Measurements from ENCODE around the gene NUP50. TPM values are rescaled to one million over a fixed set of nuclear protein-coding genes. Genes with fewer than 3 reads are reported as not detected.

NUP50 gene
- polyA plus RNA-seq, 1 donor (not counting 4 experiments of a cell fraction or from before 2014, with no cell fraction given): 28.1 TPM

DNA sequence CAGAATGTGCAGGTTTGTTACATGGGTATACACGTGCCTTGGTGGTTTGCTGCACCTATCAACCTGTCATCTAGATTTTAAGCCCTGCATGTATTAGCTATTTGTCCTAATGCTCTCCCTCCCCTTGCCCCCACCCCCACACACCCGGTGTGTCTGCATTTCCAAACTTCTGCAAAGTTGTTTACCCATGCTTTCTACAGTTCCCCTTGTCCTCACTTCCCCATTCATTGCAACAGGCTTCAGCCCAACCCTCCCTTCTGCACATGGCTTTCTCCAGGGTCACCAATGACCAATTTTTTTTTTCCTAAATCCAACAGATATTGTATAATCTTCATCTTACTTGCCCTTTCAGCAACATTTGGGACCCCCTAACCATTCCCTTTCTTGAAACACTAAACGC is 32.0 kb upstream of the NUP50 start:
- Histone ChIP-seq H3K9me3 (ENCODE audit: control insufficient read depth, low read depth, low read length) (no peaks in the 10 kb centered on the region), H4K20me1 (ENCODE audit: control insufficient read depth, extremely low read depth, insufficient read depth, low read length) (no peaks in the 10 kb centered on the region), H3K4me1 (ENCODE audit: control insufficient read depth, extremely low read depth, insufficient read depth, low read length) (peaks cover 8% of the 10 kb centered on the region), H3K27me3 (ENCODE audit: control insufficient read depth, extremely low read depth, insufficient read depth, low read length) (no peaks in the 10 kb centered on the region), H3K9ac (ENCODE audit: control insufficient read depth, extremely low read depth, insufficient read depth, low read length) (no peak overlapping the region), H3K79me2 (ENCODE audit: control insufficient read depth, insufficient read depth, low read length) (no peaks in the 10 kb centered on the region), H3K36me3 (ENCODE audit: control insufficient read depth in 2 of 2, extremely low read depth in 1 of 2, insufficient read depth in 2 of 2, low read length in 2 of 2) (peaks cover 16% of the 10 kb centered on the region in 2 experiments), H3K27ac (ENCODE audit: control insufficient read depth, insufficient read depth, low read length) (no peak overlapping the region), H3K4me2 (ENCODE audit: control insufficient read depth, extremely low read depth, insufficient read depth, low read depth, low read length) (no peak overlapping the region), H3K9me1 (ENCODE audit: control insufficient read depth, extremely low read depth, insufficient read depth, low read length) (no peaks in the 10 kb centered on the region), H3K4me3 (ENCODE audit: control insufficient read depth in 2 of 3, extremely low read depth in 1 of 3, insufficient read depth in 2 of 3, low read depth in 1 of 3, low read length in 3 of 3) (no peak overlapping the region), H2AFZ (ENCODE audit: control insufficient read depth, low read length) (no peak overlapping the region)
- no peak for TF ChIP-seq EZH2 (IDR thresholded peaks at IDR 0.05; ENCODE audit: low read length)
- TF ChIP-seq, protein P1, sequence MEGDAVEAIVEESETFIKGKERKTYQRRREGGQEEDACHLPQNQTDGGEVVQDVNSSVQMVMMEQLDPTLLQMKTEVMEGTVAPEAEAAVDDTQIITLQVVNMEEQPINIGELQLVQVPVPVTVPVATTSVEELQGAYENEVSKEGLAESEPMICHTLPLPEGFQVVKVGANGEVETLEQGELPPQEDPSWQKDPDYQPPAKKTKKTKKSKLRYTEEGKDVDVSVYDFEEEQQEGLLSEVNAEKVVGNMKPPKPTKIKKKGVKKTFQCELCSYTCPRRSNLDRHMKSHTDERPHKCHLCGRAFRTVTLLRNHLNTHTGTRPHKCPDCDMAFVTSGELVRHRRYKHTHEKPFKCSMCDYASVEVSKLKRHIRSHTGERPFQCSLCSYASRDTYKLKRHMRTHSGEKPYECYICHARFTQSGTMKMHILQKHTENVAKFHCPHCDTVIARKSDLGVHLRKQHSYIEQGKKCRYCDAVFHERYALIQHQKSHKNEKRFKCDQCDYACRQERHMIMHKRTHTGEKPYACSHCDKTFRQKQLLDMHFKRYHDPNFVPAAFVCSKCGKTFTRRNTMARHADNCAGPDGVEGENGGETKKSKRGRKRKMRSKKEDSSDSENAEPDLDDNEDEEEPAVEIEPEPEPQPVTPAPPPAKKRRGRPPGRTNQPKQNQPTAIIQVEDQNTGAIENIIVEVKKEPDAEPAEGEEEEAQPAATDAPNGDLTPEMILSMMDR (optimal IDR thresholded peaks at IDR 0.05 in 1 of 3, IDR thresholded peaks at IDR 0.05 in 1 of 3, conservative IDR thresholded peaks at IDR 0.05 in 1 of 3; ENCODE audit: extremely low read depth in 1 of 3, insufficient read depth in 2 of 3, low read length in 3 of 3): no peak
- FAIRE-seq: no peak
- dilution Hi-C loops (cut with MboI; ENCODE audit: extremely low pct_ligation_motif_present, low sequenced_read_pairs): no loop called here
- DNase-seq (ENCODE audit: low read depth, low spot score): no peak

DNA sequence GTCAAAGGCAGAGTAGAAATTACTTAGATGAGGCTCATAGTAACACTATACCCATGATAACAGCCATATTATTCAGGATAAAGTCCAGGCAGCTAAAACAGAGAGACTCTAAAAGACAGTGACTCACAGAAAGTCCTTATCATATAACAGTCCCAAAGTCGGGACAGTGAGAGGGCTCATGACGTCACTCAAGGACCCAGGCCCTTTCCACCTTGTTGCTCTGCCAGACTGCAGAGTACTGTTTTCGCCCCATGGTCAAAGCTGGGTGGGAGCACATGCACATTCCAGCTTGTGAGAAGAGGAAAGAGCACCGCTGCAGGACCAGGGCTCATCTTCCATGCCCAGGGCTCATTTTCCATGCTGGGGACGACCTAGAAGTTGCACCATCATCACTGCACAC is 29.4 kb upstream of the NUP50 start:
- H3K36me3 ChIP-seq (ENCODE audit: control insufficient read depth in 2 of 2, extremely low read depth in 1 of 2, insufficient read depth in 2 of 2, low read length in 2 of 2): peaks cover 16% of the 10 kb centered on the region in 2 experiments
- H3K27me3 ChIP-seq (ENCODE audit: control insufficient read depth, extremely low read depth, insufficient read depth, low read length): no peaks in the 10 kb centered on the region
- H3K9me3 ChIP-seq (ENCODE audit: control insufficient read depth, low read depth, low read length): no peaks in the 10 kb centered on the region
- no peak overlapping the region for H2AFZ ChIP-seq (ENCODE audit: control insufficient read depth, low read length)
- no peaks in the 10 kb centered on the region for H4K20me1 ChIP-seq (ENCODE audit: control insufficient read depth, extremely low read depth, insufficient read depth, low read length)
- no peak overlapping the region for H3K9ac ChIP-seq (ENCODE audit: control insufficient read depth, extremely low read depth, insufficient read depth, low read length)
- H3K27ac ChIP-seq (ENCODE audit: control insufficient read depth, insufficient read depth, low read length): no peak overlapping the region
- no peaks in the 10 kb centered on the region for H3K79me2 ChIP-seq (ENCODE audit: control insufficient read depth, insufficient read depth, low read length)
- dilution Hi-C loops (cut with MboI; ENCODE audit: extremely low pct_ligation_motif_present, low sequenced_read_pairs): no loop called here
- H3K4me2 ChIP-seq (ENCODE audit: control insufficient read depth, extremely low read depth, insufficient read depth, low read depth, low read length): no peak overlapping the region
- no peaks in the 10 kb centered on the region for H3K9me1 ChIP-seq (ENCODE audit: control insufficient read depth, extremely low read depth, insufficient read depth, low read length)
- no peak for TF ChIP-seq EZH2 (IDR thresholded peaks at IDR 0.05; ENCODE audit: low read length)
- TF ChIP-seq, protein P1 (optimal IDR thresholded peaks at IDR 0.05 in 1 of 3, IDR thresholded peaks at IDR 0.05 in 1 of 3, conservative IDR thresholded peaks at IDR 0.05 in 1 of 3; ENCODE audit: extremely low read depth in 1 of 3, insufficient read depth in 2 of 3, low read length in 3 of 3): no peak
- DNase-seq (ENCODE audit: low read depth, low spot score) (no peak), FAIRE-seq (no peak)
- peaks cover 4% of the 10 kb centered on the region for H3K4me1 ChIP-seq (ENCODE audit: control insufficient read depth, extremely low read depth, insufficient read depth, low read length)
- no peak overlapping the region for H3K4me3 ChIP-seq (ENCODE audit: control insufficient read depth in 2 of 3, extremely low read depth in 1 of 3, insufficient read depth in 2 of 3, low read depth in 1 of 3, low read length in 3 of 3)
